NCI-H2196 treated with DMSO at 0.1 percent for 48 hours (cell line): ENCODE results near the gene CTRB1.

ENCODE experiments used
- DNase-seq: peaks from one replicate; lab custom pipeline; 2025; ENCODE audit not compliant: unreplicated experiment; lab: John Stamatoyannopoulos, UW

Gene CTRB1

GRCh38 chr16:75218256-75219076 is at the start of gene CTRB1:
Gene CTRB1, plus strand, starts transcription at chr16:75218988. Its CDS starts 20 bp downstream, at chr16:75219008.
- DNase-seq, result no peak

DNA sequence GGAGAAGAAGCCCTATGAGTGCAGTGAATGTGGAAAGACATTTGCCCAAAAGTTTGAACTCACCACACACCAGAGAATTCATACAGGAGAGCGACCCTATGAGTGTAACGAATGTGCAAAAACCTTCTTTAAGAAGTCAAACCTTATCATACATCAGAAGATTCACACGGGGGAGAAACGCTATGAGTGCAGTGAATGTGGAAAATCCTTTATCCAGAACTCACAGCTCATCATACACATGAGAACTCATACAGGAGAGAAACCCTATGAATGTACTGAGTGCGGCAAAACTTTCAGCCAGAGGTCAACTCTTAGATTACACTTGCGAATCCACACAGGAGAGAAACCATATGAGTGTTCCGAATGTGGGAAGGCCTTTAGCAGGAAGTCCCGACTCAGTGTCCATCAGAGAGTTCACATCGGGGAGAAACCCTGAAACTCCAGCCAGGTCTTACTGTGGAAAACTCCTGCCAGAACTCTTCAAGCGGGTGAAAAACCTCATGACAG is 48.8 kb upstream of the CTRB1 start:
- DNase-seq, result no peak

GRCh38 chr16:75172578-75172977 is 46.2 kb upstream of the CTRB1 start:
- DNase-seq, result no peak

GRCh38 chr16:75175074-75175473 is 43.7 kb upstream of the CTRB1 start:
- DNase-seq, result no peak

- DNase-seq, result no peak
Measured at GRCh38 chr16:75176926-75177325, 41.9 kb upstream of the CTRB1 start.

DNA sequence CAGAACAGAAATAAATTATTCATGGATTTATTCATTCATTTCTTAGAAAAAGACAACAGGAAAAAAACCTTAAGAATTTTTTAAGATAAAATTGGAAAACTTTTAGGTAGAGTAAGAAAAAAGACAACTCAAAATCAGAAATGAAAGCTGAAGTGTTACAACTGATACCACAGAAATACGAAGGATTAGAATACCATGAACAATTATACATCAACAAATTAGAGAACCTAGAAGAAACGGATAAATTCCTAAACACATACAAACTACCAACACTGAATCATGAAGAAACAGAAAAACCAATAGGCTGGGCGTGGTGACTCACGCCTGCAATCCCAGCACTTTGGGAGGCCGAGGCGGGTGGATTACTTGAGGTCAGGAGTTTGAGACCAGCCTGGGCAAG is 39.6 kb upstream of the CTRB1 start:
- DNase-seq, result no peak

- DNase-seq, result no peak
Measured at GRCh38 chr16:75181630-75182029, 37.2 kb upstream of the CTRB1 start.

GRCh38 chr16:75188832-75189477 is 29.8 kb upstream of the CTRB1 start:
- no peak for DNase-seq

DNA sequence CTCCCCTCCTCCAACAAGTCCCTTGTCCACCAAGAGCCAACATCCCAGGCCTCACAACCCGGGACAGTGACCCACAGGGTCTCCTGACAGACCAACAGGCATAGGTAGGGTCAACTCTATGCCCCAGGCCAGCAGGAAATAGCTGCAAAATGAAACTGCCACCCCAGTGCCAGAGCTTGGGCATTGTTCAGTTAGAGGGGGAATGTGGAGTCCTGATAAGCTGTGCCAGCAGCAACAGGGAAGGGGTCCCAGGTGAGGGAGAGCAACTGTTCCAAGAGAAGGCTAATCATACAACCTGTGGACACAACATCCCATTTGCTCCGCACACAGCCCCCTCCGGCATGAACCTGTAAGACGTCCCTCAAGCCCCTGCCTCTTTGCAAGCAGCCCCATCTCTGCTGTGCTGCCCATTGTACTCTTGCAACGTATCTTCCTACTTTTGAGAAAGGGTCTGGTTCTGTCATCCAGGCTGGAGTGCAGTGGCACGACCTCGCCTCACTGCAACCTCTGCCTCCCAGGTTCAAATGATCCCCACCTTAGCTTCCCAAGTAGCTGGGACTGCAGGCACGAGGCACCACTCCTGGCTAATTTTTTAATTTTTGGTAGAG is 29.0 kb upstream of the CTRB1 start:
- DNase-seq, result no peak

DNA sequence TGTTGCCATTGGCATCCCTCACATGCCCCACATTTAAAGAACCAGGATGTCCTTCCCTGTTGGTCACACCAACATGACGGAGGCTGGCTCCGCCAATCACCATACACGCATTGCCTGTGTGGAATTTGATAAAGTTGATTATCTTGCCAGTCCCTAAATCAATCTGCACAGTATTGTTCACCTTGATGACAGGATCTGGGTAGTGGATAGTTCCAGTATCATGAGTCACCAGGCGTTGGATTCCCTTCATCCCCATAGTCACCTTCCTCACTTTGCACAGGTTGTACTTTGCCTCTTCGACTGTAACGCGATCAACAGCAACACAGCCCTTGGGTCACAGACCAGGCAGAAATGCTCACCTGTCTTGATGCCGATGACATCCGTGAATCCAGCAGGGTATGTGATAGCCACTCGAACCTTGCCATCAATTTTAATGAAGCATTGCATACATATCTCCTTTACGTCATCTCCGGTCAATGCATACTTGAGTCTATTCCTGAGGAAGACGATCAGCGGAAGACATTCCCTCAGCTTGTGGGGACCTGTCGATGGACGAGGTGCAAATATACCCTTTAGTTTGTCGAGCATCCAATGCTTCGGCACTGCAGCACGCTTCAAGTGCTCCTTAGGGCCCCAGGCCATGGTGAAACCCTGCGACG is 26.1 kb upstream of the CTRB1 start:
- DNase-seq, result no peak

DNA sequence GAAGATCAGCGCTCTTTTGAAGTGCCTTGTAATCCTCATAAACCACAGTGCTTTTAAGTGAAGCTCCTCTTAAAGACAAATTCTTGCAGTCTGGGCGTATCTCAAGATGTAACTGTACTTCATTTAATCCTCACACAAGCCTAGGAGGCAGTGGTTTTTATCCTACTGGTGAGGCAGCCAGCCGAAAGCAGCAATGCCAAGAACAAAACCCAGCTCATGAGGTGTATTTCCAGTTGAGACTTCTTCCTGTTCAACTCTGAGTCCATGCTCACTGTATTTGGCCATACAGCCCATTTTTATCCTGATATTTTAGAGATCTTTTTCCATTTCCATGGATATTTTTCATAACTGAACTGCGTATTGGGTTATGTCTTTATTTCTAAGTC is 25.5 kb upstream of the CTRB1 start:
- no peak for DNase-seq

GRCh38 chr16:75193730-75194444 is 24.9 kb upstream of the CTRB1 start:
- no peak for DNase-seq

DNA sequence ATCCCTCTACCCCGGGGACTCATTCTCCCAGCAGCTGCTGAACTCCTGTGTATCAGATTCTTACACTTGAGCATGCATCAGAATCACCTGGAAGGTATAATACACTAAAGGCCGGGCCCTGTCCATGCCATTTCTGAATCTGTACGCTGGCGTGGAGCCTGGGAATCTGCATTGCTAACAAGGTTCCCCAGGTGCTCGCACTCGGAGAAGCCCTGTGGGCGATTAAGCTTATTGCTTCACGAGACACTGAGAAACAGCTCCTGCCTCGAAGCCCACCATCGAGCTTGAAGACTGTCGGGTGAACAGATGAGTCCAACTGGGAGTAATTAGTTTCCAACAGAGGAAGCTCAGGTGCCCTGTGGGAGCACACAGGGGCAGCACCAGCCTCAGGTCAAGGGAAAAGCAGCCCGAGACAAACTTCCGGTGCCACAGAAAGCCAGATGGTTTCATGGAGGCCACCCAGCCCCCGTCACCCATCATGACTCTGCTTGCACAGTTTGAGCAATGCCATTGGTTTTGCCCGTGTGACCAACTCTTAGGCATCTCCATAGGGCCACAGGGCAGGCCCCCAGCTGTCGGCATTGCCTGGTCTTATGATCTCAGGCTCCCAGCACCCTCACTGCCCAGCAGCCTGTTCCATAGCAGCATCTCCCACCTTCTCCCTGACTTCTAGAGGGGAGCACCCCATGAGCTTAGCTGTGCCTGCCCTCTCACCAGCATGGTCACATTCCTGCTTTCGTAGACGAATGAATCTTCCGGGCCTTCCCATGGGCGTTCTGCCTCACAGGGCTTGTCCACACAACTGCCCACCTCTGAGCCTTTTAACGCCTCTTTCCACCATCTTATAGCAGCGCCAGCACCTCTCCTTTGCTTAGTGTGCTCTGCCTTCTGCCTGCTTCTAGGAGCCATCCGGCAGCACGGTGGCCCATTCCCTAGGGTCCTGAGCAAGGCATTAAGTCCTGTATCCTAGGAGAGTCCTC is 22.7 kb upstream of the CTRB1 start:
- no peak for DNase-seq

- DNase-seq, result no peak
Measured at GRCh38 chr16:75196836-75197235, 22.0 kb upstream of the CTRB1 start.

GRCh38 chr16:75197522-75198134 is 21.2 kb upstream of the CTRB1 start:
- DNase-seq, result no peak

- DNase-seq, result no peak
Measured at GRCh38 chr16:75198135-75198600, 20.6 kb upstream of the CTRB1 start.

GRCh38 chr16:75202069-75202590 is 16.7 kb upstream of the CTRB1 start:
- no peak for DNase-seq

GRCh38 chr16:75203096-75203495 is 15.7 kb upstream of the CTRB1 start:
- no peak for DNase-seq
